ENCODE results near the gene SLC27A3.
A peak's percentile ranks its signal among the peaks of the same experiment; 100 is the strongest.
"Not testable (repeated sequence)": the region's sequence is repeated elsewhere in the genome, so short reads cannot be mapped to it uniquely, and the experiment has no call there.

SLC27A3 gene

DNA sequence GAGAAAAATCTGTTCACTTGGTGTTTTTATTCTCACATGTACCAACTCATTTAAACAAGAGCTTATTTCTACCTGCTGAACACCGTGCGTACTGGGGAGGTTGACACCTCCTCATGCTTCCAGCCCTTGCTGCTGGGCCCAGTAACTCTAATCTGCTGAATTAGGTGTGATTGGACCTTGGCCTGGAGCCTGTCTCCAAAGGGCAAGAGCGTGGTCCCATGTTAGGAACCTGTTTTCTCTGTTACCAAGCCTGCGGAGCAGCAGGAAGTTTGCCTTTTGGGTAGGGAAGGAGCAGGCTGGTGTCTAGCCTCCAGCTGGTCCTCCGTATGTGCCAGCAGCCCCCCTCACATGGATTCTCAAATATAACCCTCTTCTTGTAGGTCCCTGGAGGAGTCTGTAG, 10.9 kb upstream of the SLC27A3 start:
- no peak for DNase-seq

DNA sequence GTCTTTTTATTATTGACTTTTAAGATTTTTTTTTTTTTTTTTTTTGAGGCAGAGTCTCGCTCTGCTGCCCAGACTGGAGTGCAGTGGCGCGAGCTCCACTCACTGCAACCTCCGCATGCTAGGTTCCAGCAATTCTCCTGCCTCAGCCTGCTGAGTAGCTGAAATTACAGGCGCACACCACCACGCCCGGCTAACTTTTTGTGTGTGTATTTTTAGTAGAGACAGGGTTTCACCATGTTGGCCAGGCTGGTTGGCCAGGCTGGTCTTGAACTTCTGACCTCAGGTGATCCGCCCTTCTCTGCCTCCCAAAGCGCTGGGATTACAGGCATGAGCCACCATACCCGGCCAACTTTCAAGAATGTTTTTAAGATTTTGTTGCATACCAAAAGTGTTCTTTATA, 8.5 kb upstream of the SLC27A3 start:
- DNase-seq, result not testable (repeated sequence)

DNA sequence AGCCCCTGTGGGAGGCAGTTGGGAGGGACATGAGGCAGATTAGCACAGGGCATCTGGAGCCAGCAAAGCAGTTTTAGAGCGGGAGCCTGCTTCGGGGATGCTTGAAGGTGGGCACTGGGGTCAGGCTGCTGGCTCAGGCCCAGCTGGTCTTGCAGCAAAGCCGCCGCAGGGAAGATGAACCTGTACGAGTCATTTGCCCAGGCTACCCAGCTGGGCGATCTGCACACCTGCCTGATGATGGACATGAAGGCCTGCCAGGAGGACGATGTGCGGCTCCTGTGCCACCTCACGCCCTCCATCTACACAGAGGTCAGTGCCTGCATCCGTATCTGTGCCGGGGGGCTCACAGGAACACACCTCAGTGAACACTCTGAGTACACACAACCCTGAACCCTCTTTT, 7.7 kb upstream of the SLC27A3 start:
- no peak for DNase-seq

DNA sequence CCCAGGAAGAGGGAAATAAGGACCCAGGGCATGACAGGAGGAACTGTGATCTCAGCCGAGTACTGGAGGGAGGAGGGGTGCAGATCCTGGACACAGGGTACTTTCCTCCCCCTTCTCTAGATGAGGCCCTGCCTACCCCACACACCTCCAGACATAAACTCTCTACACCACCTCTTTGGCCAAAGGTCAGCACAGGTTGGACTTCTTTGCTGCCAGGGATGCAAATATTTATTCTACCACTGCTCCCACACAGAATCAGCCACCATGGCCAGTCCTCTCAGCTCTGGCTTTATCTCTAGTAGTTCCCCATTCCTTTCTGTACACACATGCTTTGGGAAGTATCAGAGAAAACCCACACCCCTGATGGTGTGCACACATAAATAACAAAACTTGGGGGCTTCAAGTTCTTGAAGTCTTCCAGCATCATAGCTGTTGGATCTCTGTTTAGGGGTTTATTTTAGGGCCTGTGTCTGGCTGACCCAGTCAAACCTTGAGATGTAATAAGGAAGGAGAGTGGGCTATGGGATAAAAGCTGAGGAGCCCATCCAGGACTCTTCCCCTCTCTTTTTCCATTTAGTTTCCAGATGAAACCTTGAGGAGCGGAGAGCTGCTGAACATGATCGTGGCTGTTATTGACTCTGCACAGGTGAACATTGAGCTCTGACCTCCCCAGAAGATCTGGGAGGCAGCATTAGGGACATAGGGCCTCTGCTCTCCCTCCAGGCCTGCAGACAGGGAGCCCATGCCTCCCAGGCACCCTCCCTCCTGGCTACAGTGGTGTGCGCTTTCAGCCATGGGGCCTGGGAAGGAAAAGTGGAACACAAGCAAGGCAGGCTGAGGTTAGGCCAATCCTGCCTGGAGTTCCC, 6.7 kb upstream of the SLC27A3 start:
- no peak for DNase-seq

DNA sequence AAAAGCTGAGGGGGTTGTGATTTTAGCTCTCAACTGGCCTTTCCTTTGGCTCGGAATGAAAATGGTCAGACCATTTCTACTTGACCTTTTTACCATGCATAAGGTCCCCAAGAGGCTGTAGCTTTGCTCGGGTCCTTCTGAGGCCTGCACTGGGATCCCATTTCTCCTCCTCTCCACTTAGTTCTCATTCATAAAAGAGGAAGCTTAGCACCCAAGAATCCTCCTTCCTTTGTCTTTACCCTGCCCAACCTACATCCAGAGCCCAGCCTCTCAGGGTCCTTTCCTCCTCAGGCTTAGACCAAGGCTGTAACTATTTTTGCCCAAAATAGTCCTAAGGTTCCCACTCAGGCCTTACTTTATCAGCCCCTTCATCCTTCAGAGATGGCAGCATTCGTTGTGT, 6.0 kb upstream of the SLC27A3 start:
- DNase-seq, result no peak

DNA sequence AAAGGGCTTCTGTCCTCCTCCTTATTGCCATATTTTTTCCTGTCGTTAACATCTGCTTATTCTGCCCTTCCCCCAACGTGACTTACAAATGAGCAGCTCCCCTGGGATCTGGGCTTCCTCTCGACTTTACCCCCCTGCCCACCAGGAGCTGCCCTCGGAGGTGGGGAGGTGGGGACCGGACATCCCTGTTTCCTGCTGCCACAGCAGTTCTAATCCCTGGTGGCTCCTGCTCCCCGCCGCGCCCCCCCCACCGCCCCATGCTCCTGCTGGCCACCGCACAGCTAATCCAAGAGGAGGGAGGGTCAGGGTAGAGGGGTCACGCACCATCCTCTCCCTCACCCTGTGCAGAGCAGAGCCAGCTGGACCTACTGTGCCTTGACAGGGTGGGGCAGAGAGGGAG, 4.4 kb upstream of the SLC27A3 start:
- DNase-seq, result no peak

DNA sequence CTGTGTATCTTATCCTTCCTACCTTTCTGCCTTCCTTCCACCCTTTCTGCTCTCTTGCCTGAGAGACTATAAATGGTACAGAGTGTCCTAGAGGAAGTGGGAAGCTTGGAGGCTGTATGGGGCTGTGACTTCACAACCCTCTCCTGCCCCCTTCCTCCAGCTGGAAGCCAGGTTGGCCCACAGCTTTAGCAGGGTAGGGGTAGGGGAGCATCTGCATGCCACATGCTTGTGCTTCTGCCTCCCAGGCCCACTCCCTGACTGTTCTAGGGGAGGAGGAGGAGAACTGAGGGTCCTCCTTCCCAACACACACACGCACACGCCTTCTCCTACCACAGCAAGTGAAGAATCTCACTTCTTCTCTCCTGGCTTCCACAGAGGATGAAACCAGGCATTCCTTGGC, 3.9 kb upstream of the SLC27A3 start:
- no peak for DNase-seq

DNA sequence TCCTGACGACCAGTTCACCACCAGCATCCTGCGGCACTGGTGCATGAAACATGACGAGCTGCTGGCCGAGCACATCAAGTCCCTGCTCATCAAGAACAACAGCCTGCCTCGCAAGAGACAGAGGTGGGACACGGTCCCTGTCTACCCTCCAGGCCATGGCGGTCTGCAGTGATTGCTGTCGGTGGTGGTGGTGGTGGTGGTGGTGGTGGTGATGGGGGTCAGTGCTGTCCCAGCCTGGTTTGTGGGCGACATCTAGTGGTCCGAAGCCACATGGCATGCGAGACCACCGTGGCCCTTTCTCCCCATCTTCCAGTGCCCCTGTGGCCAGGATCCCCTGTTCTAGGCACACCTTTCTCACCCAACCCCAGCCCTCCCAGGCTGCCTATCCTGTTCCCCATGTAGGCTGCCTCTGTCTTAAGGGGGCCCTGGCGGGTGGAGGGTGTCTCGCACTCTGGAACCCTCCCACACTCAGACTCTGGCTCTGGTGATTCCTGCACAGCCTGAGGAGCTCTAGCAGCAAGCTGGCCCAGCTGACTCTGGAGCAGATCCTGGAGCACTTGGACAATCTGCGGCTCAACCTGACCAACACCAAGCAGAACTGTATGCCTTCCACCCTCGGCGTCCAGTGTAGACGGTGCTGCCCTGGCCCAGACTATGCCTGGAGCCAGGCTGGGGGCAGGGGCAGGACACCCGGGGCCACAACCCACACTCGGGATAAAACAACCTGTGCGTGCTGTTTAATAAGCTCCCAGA, 3.2 kb upstream of the SLC27A3 start:
- DNase-seq, result no peak

DNA sequence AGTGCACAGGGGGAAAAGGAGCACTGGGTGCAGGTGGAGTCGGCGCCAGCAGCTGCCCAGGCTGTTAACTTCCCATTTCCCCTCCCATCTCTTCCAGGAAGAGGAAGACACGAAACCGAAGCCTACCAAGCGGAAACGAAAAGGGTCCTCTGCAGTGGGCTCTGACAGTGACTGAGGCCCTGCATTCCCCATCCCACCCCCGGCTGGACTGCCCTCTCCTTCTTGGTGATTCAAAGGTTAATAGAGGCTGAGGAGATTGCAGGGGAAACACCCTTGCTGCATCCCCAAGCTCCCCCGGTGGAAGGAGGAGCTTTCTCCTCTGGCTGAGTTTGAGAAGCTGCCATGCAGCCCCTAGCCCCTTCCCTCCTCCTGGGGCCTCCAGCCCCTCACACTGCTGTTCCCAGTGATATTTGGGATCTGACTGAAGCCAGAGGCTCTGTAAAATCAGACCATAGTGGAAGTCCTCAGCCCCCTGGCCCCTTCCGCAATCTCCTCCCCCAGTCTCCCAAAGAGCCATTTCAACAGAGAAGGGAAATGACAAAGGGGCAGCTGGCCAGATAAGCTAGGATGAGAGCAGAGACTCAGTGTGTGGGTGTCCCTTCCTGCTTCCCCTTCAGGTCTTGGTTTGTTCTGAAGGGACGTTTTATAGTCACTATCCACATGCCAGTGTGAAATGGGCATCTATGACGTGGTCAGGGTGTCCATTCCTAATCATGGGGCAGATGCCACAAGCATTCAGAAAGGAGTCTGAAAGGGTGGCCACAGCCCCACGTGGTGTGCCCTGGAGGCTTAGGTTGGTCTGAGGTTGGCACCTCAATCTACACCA, 1.9 kb upstream of the SLC27A3 start:
- no peak for DNase-seq

DNA sequence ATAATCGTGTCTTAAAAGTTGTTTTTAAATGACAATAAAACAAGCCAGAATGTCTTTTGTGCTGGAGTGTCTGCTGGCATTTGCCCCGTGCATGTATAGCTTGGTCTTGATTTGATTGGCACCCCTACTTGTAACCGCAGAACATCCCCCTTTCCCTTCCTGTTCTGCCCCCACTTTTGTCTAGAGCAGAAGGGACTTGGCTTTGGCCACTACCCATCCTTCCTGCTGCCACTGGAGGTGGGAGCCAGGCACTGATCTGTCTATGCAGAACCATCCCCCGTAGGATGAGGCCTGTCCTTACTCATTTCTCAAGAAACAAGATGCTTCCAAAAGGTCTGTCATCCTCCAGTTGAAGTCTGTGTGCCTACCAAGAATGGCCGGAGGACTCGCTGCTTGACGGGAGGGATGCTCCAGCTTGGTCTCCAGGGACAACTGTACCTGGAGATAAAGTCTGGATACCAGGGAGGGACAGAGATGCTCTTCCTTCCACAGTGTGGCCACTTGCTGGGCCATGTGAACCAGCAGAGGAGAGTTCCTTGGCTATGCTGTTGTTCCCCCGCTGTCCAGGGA, 1.1 kb upstream of the SLC27A3 start:
- DNase-seq, result no peak

DNA sequence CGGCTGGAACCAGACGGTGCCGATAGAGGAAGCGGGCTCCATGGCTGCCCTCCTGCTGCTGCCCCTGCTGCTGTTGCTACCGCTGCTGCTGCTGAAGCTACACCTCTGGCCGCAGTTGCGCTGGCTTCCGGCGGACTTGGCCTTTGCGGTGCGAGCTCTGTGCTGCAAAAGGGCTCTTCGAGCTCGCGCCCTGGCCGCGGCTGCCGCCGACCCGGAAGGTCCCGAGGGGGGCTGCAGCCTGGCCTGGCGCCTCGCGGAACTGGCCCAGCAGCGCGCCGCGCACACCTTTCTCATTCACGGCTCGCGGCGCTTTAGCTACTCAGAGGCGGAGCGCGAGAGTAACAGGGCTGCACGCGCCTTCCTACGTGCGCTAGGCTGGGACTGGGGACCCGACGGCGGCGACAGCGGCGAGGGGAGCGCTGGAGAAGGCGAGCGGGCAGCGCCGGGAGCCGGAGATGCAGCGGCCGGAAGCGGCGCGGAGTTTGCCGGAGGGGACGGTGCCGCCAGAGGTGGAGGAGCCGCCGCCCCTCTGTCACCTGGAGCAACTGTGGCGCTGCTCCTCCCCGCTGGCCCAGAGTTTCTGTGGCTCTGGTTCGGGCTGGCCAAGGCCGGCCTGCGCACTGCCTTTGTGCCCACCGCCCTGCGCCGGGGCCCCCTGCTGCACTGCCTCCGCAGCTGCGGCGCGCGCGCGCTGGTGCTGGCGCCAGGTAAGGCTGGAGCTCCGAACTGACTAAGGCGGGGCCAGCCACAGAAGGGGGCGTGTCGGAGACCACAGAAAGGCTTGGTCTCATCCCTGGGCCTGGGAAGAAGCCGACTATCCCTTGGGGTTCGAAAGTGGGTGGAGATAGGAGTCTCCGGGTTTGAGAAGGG, 486 bp downstream of the SLC27A3 start:
- peak; percentile 19 for DNase-seq

DNA sequence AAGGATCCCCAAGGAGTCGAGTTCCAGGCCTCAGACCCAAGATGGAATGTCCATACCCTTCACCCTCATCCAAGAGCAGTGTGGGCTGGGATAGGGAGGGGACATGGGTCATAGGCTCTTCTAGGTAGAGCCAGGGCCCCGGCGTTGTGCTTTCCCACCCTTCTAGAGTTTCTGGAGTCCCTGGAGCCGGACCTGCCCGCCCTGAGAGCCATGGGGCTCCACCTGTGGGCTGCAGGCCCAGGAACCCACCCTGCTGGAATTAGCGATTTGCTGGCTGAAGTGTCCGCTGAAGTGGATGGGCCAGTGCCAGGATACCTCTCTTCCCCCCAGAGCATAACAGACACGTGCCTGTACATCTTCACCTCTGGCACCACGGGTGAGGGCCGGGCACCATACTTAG, 1.1 kb downstream of the SLC27A3 start:
- no peak for DNase-seq

DNA sequence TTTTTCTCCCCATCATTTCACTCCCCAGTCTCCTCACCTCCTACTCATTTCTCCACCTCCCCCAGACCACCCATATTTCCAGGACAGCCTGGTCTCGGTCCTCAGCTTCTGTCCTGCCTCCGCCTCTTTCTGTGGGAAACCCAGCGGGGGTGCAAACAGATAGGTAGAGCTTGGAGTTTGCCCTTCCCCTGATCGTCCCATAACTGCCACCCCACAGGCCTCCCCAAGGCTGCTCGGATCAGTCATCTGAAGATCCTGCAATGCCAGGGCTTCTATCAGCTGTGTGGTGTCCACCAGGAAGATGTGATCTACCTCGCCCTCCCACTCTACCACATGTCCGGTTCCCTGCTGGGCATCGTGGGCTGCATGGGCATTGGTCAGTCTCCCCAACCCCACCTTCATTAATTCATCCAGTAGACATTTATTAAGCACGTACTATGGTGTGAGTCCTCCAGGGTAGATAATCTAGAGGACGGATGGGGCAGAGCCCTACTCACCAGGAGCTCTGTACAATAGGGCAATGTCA, 1.7 kb downstream of the SLC27A3 start:
- DNase-seq, result no peak

DNA sequence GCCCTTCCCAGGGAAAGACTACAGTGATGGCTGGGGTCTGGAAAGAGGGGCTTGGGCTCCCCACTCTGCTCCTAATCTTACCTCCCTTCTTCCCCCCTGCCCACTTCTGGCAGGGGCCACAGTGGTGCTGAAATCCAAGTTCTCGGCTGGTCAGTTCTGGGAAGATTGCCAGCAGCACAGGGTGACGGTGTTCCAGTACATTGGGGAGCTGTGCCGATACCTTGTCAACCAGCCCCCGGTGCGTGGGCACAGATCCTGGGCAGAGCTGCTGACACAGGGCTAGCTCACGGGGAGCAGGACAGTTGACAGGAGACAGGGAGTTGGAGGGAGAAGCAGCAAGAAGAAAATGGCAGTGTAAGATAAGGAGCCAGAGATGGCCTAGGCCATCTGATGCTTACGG, 2.4 kb downstream of the SLC27A3 start:
- no peak for DNase-seq

DNA sequence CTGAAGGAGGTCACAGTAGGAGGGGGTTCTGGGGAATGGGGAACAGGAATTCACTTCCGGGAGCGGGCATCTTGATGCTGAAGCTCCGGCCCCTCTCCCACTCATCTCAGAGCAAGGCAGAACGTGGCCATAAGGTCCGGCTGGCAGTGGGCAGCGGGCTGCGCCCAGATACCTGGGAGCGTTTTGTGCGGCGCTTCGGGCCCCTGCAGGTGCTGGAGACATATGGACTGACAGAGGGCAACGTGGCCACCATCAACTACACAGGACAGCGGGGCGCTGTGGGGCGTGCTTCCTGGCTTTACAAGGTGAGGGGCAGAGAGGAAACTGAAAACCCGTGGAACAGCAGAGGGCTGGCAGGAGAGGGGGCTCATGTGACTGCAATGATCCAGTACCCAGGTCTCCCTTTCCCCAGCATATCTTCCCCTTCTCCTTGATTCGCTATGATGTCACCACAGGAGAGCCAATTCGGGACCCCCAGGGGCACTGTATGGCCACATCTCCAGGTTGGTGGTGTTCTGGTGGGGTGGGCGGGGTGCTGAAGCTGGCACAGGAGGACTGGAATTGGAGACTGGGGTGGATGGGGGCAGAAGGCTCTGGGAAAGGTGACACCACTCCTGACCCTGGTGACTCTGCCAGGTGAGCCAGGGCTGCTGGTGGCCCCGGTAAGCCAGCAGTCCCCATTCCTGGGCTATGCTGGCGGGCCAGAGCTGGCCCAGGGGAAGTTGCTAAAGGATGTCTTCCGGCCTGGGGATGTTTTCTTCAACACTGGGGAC, 3.0 kb downstream of the SLC27A3 start:
- DNase-seq, result no peak

DNA sequence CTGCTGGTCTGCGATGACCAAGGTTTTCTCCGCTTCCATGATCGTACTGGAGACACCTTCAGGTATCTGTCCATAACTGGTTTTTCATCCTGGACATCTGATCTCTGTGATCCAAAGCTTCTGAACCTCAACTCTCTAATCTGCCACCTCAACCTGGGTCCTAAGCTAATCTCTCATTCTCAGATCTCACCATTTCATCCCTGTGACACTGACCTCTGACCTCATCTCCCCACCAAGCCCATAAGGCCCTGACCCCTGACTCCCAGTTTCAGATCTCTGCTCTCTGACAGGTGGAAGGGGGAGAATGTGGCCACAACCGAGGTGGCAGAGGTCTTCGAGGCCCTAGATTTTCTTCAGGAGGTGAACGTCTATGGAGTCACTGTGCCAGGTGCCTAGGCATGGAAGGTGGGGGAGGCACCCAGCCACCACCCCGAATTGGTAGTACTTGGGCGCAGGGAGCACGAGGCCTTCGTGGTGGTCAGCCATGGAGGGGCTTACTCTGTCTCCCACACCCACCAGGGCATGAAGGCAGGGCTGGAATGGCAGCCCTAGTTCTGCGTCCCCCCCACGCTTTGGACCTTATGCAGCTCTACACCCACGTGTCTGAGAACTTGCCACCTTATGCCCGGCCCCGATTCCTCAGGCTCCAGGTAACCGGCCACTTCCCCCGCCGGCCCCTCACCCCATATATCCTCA, 3.8 kb downstream of the SLC27A3 start:
- no peak for DNase-seq

DNA sequence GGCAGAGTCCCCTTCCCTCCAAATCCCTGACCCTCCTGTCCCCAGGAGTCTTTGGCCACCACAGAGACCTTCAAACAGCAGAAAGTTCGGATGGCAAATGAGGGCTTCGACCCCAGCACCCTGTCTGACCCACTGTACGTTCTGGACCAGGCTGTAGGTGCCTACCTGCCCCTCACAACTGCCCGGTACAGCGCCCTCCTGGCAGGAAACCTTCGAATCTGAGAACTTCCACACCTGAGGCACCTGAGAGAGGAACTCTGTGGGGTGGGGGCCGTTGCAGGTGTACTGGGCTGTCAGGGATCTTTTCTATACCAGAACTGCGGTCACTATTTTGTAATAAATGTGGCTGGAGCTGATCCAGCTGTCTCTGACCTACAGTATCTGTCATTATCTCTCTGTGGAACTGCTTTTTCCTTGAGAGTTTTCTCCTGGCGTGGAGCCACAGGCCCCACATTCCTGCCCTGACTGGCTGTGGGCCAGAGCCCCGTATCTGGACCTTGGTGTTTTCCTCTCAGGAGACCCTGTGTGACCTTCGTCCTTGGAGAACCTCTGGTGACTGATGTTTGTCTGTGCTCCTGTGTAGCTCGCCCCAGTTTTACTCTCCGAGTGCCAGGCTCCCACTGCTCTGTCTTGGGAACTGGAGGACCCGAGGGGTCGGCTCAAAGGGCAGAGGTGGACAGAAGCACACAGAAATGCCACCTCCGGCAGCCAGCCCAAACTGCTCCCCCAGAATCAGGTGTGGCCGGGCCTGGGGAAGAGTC, 4.8 kb downstream of the SLC27A3 start:
- DNase-seq, result no peak

DNA sequence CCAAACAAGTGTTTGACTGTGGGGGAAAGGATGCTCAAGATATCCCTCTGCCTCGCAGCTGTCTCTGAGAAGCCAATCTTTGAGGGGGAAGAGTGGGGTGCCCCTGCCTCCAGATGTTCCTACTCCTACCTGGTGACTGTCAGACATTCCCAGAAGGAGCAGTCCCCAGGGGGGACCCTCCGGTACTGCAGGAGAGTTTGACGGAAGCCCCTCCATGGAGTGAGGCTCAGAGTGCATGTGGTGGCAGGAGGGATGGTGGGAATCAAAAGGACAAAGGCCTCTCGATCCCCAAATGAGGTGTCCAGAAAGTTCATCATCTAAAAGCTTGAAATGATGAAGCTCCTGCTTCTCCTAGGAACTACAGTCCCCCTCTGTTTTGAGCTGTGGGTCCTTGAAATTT, 5.3 kb downstream of the SLC27A3 start:
- no peak for DNase-seq

DNA sequence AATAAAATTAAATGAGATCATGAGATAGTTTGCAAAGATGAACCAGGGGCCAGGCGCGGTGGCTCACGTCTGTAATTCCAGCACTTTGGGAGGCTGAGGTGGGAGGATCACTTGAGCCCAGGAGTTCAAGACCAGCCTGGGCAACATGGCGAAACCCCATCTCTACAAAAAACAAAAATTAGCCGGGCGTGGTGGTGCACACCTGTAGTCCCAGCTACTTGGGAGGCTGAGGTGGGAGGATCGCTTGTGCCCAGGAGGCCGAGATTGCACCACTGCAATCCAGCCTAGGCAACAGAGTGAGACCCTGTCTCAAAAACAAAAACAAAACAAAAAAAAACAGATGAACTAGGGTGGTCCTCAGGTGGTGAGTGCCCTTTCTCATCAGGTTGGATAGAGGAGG, 7.4 kb downstream of the SLC27A3 start:
- DNase-seq, result not testable (repeated sequence)

All from amniotic stem cell (primary cell).